AG10803 (cell line): ENCODE data around the gene HOXC12.

Source experiments
- DNase-seq: peaks from one replicate; pipeline ENCODE4 v3.0.0; 2010; ENCODE audit warnings: low read depth
- H3K4me3 ChIP-seq: 2 replicates; pipeline ENCODE4 v1.5.1; 2011; ENCODE audit warnings: mild to moderate bottlenecking, low read length, control low read depth
- TF ChIP-seq, protein P1 (sequence below): conservative IDR thresholded peaks from 2 replicates; pipeline ENCODE4 v1.5.1; 2011; ENCODE audit warnings: mild to moderate bottlenecking, low read length, control low read depth, inconsistent platforms

Gene HOXC12

DNA sequence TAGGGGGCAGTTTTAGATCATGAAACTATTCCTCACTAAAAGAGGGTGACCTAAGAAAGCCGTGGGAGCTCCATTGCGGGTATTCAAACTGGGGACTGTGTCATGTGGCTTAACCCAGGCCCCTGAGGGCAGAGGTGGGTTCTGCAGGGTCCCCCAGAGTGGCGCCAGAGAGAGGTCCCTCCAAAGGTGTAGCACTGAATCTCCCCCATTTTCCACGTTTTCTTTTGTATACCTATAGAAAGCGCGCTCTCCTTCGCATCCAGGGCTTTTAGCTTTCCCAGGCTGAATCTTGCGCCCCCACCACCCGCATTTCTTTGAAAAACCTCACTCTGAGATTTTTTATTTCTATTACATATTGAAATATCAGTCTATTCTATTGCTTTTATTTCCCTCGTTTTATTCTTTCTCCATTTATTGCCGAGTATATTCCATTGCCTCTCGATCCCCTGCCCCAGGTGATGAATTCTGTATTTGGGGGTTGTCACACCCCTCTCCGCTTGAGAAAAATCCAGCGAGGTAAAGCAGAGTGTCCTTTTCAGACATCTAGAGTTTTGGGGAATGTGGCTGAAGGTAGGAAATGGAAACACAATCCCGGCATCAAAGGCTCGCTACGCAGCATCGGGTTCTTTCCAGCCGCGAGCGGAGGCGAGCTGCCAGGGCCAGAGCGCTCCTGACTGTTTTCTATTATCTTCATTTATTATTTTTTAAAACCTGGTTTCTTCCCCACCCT, 16.9 kb upstream of the HOXC12 start:
- DNase-seq: no peak
- no peak overlapping the region for H3K4me3 ChIP-seq

DNA sequence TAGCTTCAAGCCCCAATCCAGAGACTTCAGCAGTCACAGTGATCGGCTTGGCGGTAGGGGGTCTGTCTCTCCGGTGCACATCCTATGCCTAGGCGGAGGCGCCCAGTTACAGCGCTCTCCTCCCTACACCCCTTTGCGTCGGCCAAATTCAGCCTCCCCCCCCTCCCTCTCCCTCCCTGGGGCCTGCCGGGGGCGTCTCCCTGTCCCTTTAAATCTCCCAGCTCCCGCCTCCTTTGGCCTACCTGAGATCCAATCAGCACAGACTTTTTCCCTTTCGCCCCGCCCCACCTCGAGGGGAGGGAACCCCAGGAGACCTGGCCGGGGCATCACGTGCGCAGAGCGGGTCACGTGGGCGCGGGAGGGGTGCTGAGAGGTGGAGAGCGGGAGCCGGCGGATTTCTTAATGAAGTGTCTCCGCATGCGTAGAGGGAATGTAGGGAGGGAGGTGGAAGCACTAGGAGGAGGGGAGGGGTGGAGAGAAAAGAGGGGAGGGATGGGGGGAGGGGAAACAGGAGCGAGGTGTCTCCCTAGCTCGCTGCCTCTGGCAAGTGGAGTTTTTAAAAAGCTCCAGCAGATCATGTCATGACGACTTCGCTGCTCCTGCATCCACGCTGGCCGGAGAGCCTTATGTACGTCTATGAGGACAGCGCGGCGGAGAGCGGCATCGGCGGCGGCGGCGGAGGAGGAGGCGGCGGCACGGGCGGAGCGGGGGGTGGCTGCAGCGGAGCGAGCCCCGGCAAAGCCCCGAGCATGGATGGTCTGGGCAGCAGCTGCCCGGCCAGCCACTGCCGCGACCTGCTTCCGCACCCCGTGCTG, 16.2 kb upstream of the HOXC12 start, which contains the start of gene HOXC13:
HOXC13 (plus strand) TSS at position 506 of the 815 bp plus-strand sequence; CDS start at position 582, 76 bp downstream.
- no peak within 1 kb of the TSS for H3K4me3 ChIP-seq
- TF ChIP-seq, protein P1, sequence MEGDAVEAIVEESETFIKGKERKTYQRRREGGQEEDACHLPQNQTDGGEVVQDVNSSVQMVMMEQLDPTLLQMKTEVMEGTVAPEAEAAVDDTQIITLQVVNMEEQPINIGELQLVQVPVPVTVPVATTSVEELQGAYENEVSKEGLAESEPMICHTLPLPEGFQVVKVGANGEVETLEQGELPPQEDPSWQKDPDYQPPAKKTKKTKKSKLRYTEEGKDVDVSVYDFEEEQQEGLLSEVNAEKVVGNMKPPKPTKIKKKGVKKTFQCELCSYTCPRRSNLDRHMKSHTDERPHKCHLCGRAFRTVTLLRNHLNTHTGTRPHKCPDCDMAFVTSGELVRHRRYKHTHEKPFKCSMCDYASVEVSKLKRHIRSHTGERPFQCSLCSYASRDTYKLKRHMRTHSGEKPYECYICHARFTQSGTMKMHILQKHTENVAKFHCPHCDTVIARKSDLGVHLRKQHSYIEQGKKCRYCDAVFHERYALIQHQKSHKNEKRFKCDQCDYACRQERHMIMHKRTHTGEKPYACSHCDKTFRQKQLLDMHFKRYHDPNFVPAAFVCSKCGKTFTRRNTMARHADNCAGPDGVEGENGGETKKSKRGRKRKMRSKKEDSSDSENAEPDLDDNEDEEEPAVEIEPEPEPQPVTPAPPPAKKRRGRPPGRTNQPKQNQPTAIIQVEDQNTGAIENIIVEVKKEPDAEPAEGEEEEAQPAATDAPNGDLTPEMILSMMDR: no peak
- DNase-seq: peak; percentile 51

More for the DNA sequence above, 16.9 kb upstream of the HOXC12 start:
- TF ChIP-seq, protein P1: no peak

DNA sequence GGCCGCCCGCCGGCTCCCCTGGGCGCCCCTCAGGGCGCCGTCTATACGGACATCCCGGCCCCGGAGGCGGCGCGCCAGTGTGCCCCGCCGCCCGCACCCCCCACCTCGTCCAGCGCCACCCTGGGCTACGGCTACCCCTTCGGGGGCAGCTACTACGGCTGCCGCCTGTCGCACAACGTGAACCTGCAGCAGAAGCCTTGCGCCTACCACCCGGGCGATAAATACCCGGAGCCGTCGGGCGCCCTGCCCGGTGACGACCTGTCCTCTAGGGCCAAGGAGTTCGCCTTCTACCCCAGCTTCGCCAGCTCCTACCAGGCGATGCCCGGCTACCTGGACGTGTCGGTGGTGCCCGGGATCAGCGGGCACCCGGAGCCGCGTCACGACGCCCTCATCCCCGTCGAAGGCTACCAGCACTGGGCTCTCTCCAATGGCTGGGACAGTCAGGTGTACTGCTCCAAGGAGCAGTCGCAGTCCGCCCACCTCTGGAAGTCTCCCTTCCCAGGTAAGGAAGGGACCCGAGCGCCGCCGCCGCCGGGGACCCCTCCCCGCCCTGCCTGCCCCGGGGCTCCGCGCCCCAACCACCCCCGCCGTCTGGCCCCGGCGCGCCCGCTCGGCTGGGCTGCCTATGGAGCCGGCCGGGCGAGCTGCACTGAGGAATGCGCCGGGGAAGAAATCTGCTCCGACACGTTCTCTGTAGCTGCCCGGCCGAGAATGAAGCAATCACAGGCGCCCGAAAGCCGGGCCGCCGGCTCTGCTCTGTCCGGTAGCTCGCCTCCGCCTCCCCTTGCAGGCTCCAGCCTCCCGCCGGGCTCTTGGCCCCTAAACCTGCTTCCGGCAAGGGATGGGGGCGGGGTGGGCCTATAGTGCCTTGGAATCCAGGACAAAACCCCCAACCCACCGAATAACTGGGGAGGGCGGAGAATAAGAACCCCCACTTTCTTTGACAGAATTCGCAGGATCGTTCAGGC, 15.3 kb upstream of the HOXC12 start:
- TF ChIP-seq, protein P1: no peak
- DNase-seq: peak; percentile 55
- no peak overlapping the region for H3K4me3 ChIP-seq

DNA sequence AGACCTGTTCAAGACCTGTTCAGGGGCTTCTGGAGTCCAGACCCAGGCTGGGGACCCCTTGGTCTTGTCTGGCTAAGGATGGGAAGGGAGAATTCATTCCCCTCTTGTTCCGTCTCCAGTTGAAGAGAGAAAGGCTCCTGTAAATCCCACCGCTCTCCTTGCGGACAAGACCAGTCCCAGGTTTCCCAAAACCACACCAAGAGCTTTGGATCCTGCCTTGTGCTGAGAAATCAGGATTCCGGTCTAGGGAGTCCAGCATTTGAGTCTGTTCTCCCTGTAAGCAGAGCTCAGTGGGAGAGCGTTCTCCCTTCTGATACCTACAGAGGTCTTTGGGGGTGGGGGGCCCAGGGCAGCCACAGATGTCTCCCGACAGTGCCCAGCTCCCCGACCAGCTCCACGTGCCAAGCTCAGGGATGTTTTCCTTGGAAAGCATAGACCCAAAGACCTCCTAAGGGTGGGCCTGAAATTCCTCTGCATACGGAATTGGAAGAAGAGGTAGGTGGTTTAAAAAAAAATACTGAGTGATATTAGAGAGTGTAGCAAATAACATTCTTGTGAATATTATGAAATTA, 14.2 kb upstream of the HOXC12 start:
- no peak overlapping the region for H3K4me3 ChIP-seq
- TF ChIP-seq, protein P1: no peak
- DNase-seq: no peak

DNA sequence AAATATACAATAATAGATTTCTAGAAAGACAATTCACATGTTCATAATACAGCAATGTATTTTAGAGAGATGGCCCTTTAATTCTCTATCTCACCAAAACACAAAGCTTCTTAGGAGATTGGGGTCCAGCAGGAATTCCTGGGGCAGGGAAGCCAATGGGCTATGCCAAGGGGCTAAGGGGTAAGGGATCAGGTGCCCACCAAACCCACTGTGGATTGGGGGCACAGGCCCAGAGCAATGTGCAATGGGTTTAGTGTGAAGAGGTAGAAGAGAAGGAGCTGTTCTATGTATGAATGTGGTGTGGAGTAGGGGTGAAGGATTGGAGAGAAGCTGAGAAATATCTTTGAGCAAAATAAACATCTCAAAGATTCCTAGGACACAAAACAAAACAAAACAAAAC, 13.5 kb upstream of the HOXC12 start:
- H3K4me3 ChIP-seq: no peak overlapping the region
- no peak for DNase-seq
- TF ChIP-seq, protein P1: no peak

DNA sequence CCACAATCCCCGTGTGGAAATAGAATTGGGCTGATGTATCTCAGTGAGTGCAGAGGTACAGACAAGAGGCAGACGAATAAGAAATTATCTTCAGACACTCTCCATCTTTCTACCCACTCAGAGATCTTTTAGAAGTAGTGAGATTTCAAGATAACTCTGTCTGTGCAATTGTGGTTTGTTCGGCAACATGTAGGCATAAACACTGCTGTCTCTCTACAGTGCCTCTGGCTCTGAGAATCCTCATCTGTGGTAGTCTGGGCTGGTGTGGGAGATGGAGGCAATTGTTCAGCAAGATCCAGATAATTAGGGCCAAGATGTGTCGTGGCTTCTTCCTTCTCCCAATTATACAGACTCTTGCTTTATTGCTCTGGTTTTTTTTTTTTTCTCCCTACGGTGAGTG, 13.0 kb upstream of the HOXC12 start:
- H3K4me3 ChIP-seq: no peak overlapping the region
- TF ChIP-seq, protein P1: no peak
- no peak for DNase-seq
